Trophoblast cell (in vitro differentiated cells and primary cell): ENCODE results near the gene GRHPR.

Source experiments
- DNase-seq, 2 donors: peaks; one replicate each; pipeline ENCODE4 v3.0.0-alpha.2; 2016
- H2AFZ ChIP-seq: 2 replicates; pipeline ENCODE4 v1.6.1; 2013; ENCODE audit warnings: low read length, moderate library complexity, mild to moderate bottlenecking; ENCODE audit not compliant: insufficient read depth, poor library complexity
- H2AK5ac ChIP-seq: 2 replicates; pipeline ENCODE4 v1.6.1; 2013; ENCODE audit warnings: mild to moderate bottlenecking, low read length
- H2BK120ac ChIP-seq: 2 replicates; pipeline ENCODE4 v1.6.1; 2013; ENCODE audit warnings: low read length, mild to moderate bottlenecking, moderate library complexity; ENCODE audit not compliant: insufficient read depth, poor library complexity
- H2BK12ac ChIP-seq: 2 replicates; pipeline ENCODE4 v1.6.1; 2013; ENCODE audit warnings: mild to moderate bottlenecking, low read length, moderate library complexity
- H2BK5ac ChIP-seq: 2 replicates; pipeline ENCODE4 v1.6.1; 2013; ENCODE audit warnings: low read length, low read depth, moderate library complexity, mild to moderate bottlenecking; ENCODE audit not compliant: poor library complexity
- H3K14ac ChIP-seq: 2 replicates; pipeline ENCODE4 v1.6.1; 2013; ENCODE audit warnings: mild to moderate bottlenecking, low read length
- H3K18ac ChIP-seq: 2 replicates; pipeline ENCODE4 v1.6.1; 2013; ENCODE audit warnings: mild to moderate bottlenecking, low read length
- H3K23ac ChIP-seq: 2 replicates; pipeline ENCODE4 v1.6.1; 2013; ENCODE audit warnings: low read length
- H3K27ac ChIP-seq: 2 replicates; pipeline ENCODE4 v1.5.1; 2013; ENCODE audit warnings: low read depth, mild to moderate bottlenecking, inconsistent platforms, low read length, moderate library complexity
- H3K27me3 ChIP-seq: 2 replicates; pipeline ENCODE4 v1.6.1; 2013; ENCODE audit warnings: inconsistent platforms, mild to moderate bottlenecking, low read length, moderate library complexity; ENCODE audit not compliant: insufficient read depth
- H3K36me3 ChIP-seq, 2 experiments: 1 replicate in 1 of 2; 2 replicates in 1 of 2; pipeline ENCODE4 v1.6.1; 2013; ENCODE audit warnings: low read length in 2 of 2, mild to moderate bottlenecking in 2 of 2, moderate library complexity in 1 of 2; ENCODE audit not compliant: insufficient read depth in 2 of 2, control insufficient read depth in 1 of 2
- H3K4ac ChIP-seq: 2 replicates; pipeline ENCODE4 v1.6.1; 2013; ENCODE audit warnings: low read depth, mild to moderate bottlenecking, low read length, moderate library complexity
- H3K4me1 ChIP-seq, 2 experiments: 1 replicate in 1 of 2; 2 replicates in 1 of 2; pipeline ENCODE4 v1.6.1; 2013; ENCODE audit warnings: low read length in 2 of 2, mild to moderate bottlenecking in 2 of 2, moderate library complexity in 1 of 2; ENCODE audit not compliant: insufficient read depth in 2 of 2, control insufficient read depth in 1 of 2
- H3K4me2 ChIP-seq: 2 replicates; pipeline ENCODE4 v1.6.1; 2013; ENCODE audit warnings: inconsistent platforms, mild to moderate bottlenecking, low read length, moderate library complexity
- H3K4me3 ChIP-seq: 2 replicates; pipeline ENCODE4 v1.5.1; 2013; ENCODE audit warnings: mild to moderate bottlenecking, low read depth, low read length, inconsistent platforms
- H3K79me1 ChIP-seq: one replicate; pipeline ENCODE4 v1.6.1; 2013; ENCODE audit warnings: low read length
- H3K79me2 ChIP-seq: 2 replicates; pipeline ENCODE4 v1.6.1; 2013; ENCODE audit warnings: low read length, mild to moderate bottlenecking; ENCODE audit not compliant: control insufficient read depth, insufficient read depth, poor library complexity
- H3K9ac ChIP-seq: 2 replicates; pipeline ENCODE4 v1.6.1; 2013; ENCODE audit warnings: mild to moderate bottlenecking, low read length
- H3K9me3 ChIP-seq: 2 replicates; pipeline ENCODE4 v1.6.1; 2013; ENCODE audit warnings: low read depth, mild to moderate bottlenecking, control low read depth, inconsistent platforms, low read length; ENCODE audit not compliant: insufficient read depth
- H4K12ac ChIP-seq: 2 replicates; pipeline ENCODE4 v1.6.1; 2013; ENCODE audit warnings: low read depth, mild to moderate bottlenecking, low read length, moderate library complexity
- H4K8ac ChIP-seq: 2 replicates; pipeline ENCODE4 v1.6.1; 2013; ENCODE audit warnings: low read depth, mild to moderate bottlenecking, low read length, moderate library complexity
- H4K91ac ChIP-seq: one replicate; pipeline ENCODE4 v1.6.1; 2013; ENCODE audit warnings: low read depth, mild to moderate bottlenecking, low read length, moderate library complexity
- WGBS: extraction: QIAGEN DNeasy Blood & Tissue Kit; methylation state at CpG from one replicate; pipeline ENCODE4 v1.1.7; 2013; ENCODE audit warnings: missing lambda C conversion rate; ENCODE audit not compliant: insufficient read length, insufficient coverage; ENCODE audit errors: extremely low coverage; 5-methylcytosine and 5-hydroxymethylcytosine counted together

Gene GRHPR

DNA sequence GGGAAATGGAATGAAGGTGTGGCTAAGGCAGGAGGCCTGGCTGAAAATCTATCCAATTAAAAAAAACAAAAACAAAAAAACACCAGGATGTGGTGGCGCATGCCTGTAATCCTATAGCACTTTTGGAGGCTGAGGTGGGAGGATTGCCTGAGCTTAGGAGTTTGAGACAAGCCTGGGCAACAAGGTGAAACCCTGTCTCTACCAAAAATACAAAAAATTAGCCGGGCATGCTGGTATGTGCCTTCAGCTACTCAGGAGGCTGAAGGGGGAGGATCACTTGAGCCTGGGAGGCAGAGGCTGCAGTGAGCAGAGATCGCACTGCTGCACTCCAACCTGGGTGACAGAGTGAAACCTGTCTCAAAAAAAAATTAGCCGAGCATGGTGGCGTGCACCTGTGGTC, 21.1 kb downstream of the GRHPR start:
- no peak overlapping the region for H3K4ac ChIP-seq

GRCh38 chr9:37444890-37445289, 22.4 kb downstream of the GRHPR start:
- WGBS = no CpG with 5 or more reads among the region's 2 CpGs
- Histone ChIP-seq H3K14ac (no peak overlapping the region), H3K79me1 (no peaks in the 10 kb centered on the region), H2BK120ac (no peak overlapping the region), H3K18ac (no peak overlapping the region), H2BK5ac (no peak overlapping the region), H4K91ac (no peak overlapping the region), H3K9ac (no peak overlapping the region), H3K79me2 (peaks cover 1% of the 10 kb centered on the region), H3K4me1 (no peaks in the 10 kb centered on the region), H3K4me2 (no peak overlapping the region), H2AK5ac (no peak overlapping the region), H3K36me3 (peaks cover 26 to 29% of the 10 kb centered on the region in 2 experiments), H4K12ac (no peak overlapping the region), H3K27me3 (no peaks in the 10 kb centered on the region), H3K23ac (no peak overlapping the region), H3K4me3 (no peak overlapping the region), H4K8ac (no peak overlapping the region), H2BK12ac (no peak overlapping the region), H3K9me3 (no peaks in the 10 kb centered on the region), H3K27ac (no peak overlapping the region), H2AFZ (peak overlapping the region; percentile 57), H3K4ac (no peak overlapping the region)
- DNase-seq = no peak

More for the DNA sequence above, 21.1 kb downstream of the GRHPR start:
- Histone ChIP-seq H3K79me2 (peaks cover 1% of the 10 kb centered on the region), H3K18ac (no peak overlapping the region), H2AFZ (no peak overlapping the region), H4K12ac (no peak overlapping the region), H3K4me3 (no peak overlapping the region), H3K9ac (no peak overlapping the region), H3K23ac (no peak overlapping the region), H2BK5ac (no peak overlapping the region), H3K4me1 (no peaks in the 10 kb centered on the region), H3K9me3 (no peaks in the 10 kb centered on the region), H2BK120ac (no peak overlapping the region), H3K27me3 (no peaks in the 10 kb centered on the region), H3K79me1 (no peaks in the 10 kb centered on the region), H4K8ac (no peak overlapping the region), H3K14ac (no peak overlapping the region), H4K91ac (no peak overlapping the region), H3K36me3 (peaks cover 25 to 33% of the 10 kb centered on the region in 2 experiments), H3K4me2 (no peak overlapping the region), H2AK5ac (no peak overlapping the region), H2BK12ac (no peak overlapping the region), H3K27ac (no peak overlapping the region)
- peak; percentile 62 to 80 for DNase-seq
- no CpG with 5 or more reads among the region's 5 CpGs for WGBS

DNA sequence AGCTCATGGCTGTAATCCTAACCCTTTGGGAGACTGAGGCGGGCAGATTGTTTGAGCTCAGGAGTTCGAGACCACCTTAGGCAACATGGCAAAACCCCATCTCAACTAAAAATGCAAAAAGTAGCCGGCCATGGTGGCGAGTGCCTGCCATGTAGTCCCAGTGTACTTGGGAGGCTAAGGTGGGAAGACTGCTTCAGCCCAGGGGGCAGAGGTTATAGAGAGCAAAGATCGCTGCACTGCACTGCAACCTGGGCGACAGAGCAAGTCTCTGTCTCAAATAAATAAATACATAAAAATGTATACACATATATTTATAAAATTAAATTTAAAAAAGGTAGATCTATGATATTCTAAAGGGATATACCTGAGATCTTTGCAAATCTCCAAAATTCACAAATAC, 23.3 kb downstream of the GRHPR start:
- H3K9ac ChIP-seq = no peak overlapping the region
- H3K4me2 ChIP-seq = no peak overlapping the region
- no peak overlapping the region for H3K4me3 ChIP-seq
- H3K4me1 ChIP-seq = no peaks in the 10 kb centered on the region
- H2BK5ac ChIP-seq = no peak overlapping the region
- no peak overlapping the region for H4K12ac ChIP-seq
- peaks cover 1% of the 10 kb centered on the region for H3K79me2 ChIP-seq
- H2BK12ac ChIP-seq = no peak overlapping the region
- no CpG with 5 or more reads among the region's 6 CpGs for WGBS
- H2BK120ac ChIP-seq = no peak overlapping the region
- H3K9me3 ChIP-seq = no peaks in the 10 kb centered on the region
- no peak overlapping the region for H4K8ac ChIP-seq
- H2AK5ac ChIP-seq = no peak overlapping the region
- peaks cover 19 to 22% of the 10 kb centered on the region in 2 experiments for H3K36me3 ChIP-seq
- no peak for DNase-seq
- H3K27me3 ChIP-seq = no peaks in the 10 kb centered on the region
- H3K14ac ChIP-seq = no peak overlapping the region
- no peak overlapping the region for H2AFZ ChIP-seq
- H3K27ac ChIP-seq = no peak overlapping the region
- no peaks in the 10 kb centered on the region for H3K79me1 ChIP-seq
- peak overlapping the region; percentile 47 for H3K4ac ChIP-seq
- no peak overlapping the region for H3K23ac ChIP-seq
- no peak overlapping the region for H3K18ac ChIP-seq
- no peak overlapping the region for H4K91ac ChIP-seq

DNA sequence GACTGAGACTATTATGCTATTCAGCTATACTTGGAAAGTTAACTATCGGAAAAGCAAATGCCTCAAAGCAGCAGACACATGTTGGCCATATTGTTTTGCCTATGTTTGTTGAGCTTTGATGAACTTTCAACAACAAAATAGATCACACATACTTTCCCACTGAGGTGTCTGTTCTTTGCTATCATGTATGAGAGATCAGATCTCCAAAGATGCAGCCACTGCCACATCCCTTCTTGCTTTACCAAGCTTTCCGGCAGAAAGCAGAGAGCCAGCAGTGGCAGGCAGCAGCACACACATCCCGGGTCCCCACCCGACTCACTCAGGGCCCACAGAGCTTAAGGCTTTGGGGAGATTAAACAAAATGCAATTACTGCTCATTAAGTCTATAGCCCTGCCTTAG, 23.9 kb downstream of the GRHPR start:
- Histone ChIP-seq H4K12ac (no peak overlapping the region), H2BK120ac (no peak overlapping the region), H3K79me2 (peaks cover 1% of the 10 kb centered on the region), H3K4ac (no peak overlapping the region), H3K4me3 (no peak overlapping the region), H3K27ac (no peak overlapping the region), H3K23ac (no peak overlapping the region), H3K4me2 (no peak overlapping the region), H4K8ac (no peak overlapping the region), H3K18ac (no peak overlapping the region), H3K36me3 (peaks cover 14 to 17% of the 10 kb centered on the region in 2 experiments), H2BK12ac (no peak overlapping the region), H3K27me3 (no peaks in the 10 kb centered on the region), H3K9ac (no peak overlapping the region), H2AFZ (no peak overlapping the region), H2BK5ac (no peak overlapping the region), H3K4me1 (no peaks in the 10 kb centered on the region), H3K14ac (no peak overlapping the region), H4K91ac (no peak overlapping the region), H3K79me1 (no peaks in the 10 kb centered on the region), H2AK5ac (no peak overlapping the region), H3K9me3 (no peaks in the 10 kb centered on the region)
- no peak for DNase-seq
- WGBS = no CpG with 5 or more reads among the region's 4 CpGs
